ENCODE data around the gene DUS4L. TPM values are rescaled to one million over a fixed set of nuclear protein-coding genes. Genes with fewer than 3 reads are reported as not detected.

The DUS4L gene
- total RNA-seq, 1 experiment from 2014 or later = 9.1 TPM

GRCh38 chr7:107555893-107556292 lies 7.9 kb upstream of the DUS4L start:
- intact Hi-C loops (cut with micrococcal nuclease; ENCODE audit: unreplicated experiment) = no loop called here
- H3K4me1 ChIP-seq (ENCODE audit: control insufficient read depth, insufficient read depth, low read length) = peaks cover 12% of the 10 kb centered on the region
- H3K9me3 ChIP-seq (ENCODE audit: control insufficient read depth, insufficient read depth, low read depth, low read length) = no peaks in the 10 kb centered on the region
- ATAC-seq = no peak
- H3K36me3 ChIP-seq (ENCODE audit: control insufficient read depth, insufficient read depth, low read length) = peaks cover 5% of the 10 kb centered on the region; the same call in 1 of the 2 replicates
- H3K27ac ChIP-seq (ENCODE audit: low read length) = no peak overlapping the region
- no peaks in the 10 kb centered on the region for H3K27me3 ChIP-seq (ENCODE audit: control insufficient read depth, insufficient read depth, low read length)
- TF ChIP-seq SIN3A (IDR thresholded peaks at IDR 0.05; ENCODE audit: borderline replicate concordance, insufficient read depth, low read depth, low read length) (no peak), TCF7L2 (IDR thresholded peaks at IDR 0.05; ENCODE audit: low read depth, low read length) (no peak)
- no TSS peak for BruUV-seq (replicated peaks)
- no peak overlapping the region for H3K4me3 ChIP-seq (ENCODE audit: low read depth in 2 of 2, low read length in 2 of 2)
- ChIA-PET POLR2A (no interaction called here), CTCF (no interaction called here)
- in situ Hi-C loops (cut with HindIII; ENCODE audit: low pct_unique_long_range_greater_than_20kb, low sequenced_read_pairs) = no loop called here
- DNase-seq (ENCODE audit: low read depth, low spot score) = no peak

DNA sequence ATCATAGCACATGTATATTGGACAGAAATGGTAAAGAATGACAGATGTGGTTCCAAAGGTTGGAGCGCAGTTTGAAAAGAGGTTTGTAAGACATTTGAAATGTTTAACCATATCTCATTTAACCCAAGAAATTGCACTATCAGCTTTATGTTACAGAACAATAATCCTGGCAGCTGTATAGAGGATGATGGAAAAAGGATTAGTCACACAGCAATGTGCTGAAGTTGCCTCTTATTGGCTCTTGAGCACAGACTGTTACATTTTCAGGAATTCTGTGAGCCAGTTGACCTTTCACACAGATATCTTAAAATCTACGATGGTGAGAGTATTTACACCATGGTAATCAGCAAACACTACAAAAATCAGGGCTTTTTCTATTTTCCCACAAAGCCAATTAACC lies 3.9 kb upstream of the DUS4L start:
- intact Hi-C loops (cut with micrococcal nuclease; ENCODE audit: unreplicated experiment) (no loop called here), in situ Hi-C loops (cut with HindIII; ENCODE audit: low pct_unique_long_range_greater_than_20kb, low sequenced_read_pairs) (no loop called here)
- no peak overlapping the region for H3K4me3 ChIP-seq (ENCODE audit: low read depth in 2 of 2, low read length in 2 of 2)
- DNase-seq (ENCODE audit: low read depth, low spot score) (no peak), ATAC-seq (no peak)
- ChIA-PET POLR2A (no interaction called here), CTCF (no interaction called here)
- H3K27ac ChIP-seq (ENCODE audit: low read length) = no peak overlapping the region; the same call in 1 of the 2 replicates
- no peaks in the 10 kb centered on the region for H3K27me3 ChIP-seq (ENCODE audit: control insufficient read depth, insufficient read depth, low read length)
- H3K36me3 ChIP-seq (ENCODE audit: control insufficient read depth, insufficient read depth, low read length) = peaks cover 5% of the 10 kb centered on the region; the same call in 1 of the 2 replicates
- no peaks in the 10 kb centered on the region for H3K9me3 ChIP-seq (ENCODE audit: control insufficient read depth, insufficient read depth, low read depth, low read length)
- peaks cover 26% of the 10 kb centered on the region for H3K4me1 ChIP-seq (ENCODE audit: control insufficient read depth, insufficient read depth, low read length)
- no TSS peak for BruUV-seq (replicated peaks)
- TF ChIP-seq TCF7L2 (IDR thresholded peaks at IDR 0.05; ENCODE audit: low read depth, low read length) (no peak), REST (IDR thresholded peaks at IDR 0.05; ENCODE audit: insufficient read depth in 1 of 2, low read depth in 2 of 2, low read length in 1 of 2) (no peak), POLR2AphosphoS5 (IDR thresholded peaks at IDR 0.05; ENCODE audit: low read depth, low read length) (no peak), SIN3A (IDR thresholded peaks at IDR 0.05; ENCODE audit: borderline replicate concordance, insufficient read depth, low read depth, low read length) (no peak)
- TF ChIP-seq, protein P1, sequence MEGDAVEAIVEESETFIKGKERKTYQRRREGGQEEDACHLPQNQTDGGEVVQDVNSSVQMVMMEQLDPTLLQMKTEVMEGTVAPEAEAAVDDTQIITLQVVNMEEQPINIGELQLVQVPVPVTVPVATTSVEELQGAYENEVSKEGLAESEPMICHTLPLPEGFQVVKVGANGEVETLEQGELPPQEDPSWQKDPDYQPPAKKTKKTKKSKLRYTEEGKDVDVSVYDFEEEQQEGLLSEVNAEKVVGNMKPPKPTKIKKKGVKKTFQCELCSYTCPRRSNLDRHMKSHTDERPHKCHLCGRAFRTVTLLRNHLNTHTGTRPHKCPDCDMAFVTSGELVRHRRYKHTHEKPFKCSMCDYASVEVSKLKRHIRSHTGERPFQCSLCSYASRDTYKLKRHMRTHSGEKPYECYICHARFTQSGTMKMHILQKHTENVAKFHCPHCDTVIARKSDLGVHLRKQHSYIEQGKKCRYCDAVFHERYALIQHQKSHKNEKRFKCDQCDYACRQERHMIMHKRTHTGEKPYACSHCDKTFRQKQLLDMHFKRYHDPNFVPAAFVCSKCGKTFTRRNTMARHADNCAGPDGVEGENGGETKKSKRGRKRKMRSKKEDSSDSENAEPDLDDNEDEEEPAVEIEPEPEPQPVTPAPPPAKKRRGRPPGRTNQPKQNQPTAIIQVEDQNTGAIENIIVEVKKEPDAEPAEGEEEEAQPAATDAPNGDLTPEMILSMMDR (IDR thresholded peaks at IDR 0.05) = no peak

DNA sequence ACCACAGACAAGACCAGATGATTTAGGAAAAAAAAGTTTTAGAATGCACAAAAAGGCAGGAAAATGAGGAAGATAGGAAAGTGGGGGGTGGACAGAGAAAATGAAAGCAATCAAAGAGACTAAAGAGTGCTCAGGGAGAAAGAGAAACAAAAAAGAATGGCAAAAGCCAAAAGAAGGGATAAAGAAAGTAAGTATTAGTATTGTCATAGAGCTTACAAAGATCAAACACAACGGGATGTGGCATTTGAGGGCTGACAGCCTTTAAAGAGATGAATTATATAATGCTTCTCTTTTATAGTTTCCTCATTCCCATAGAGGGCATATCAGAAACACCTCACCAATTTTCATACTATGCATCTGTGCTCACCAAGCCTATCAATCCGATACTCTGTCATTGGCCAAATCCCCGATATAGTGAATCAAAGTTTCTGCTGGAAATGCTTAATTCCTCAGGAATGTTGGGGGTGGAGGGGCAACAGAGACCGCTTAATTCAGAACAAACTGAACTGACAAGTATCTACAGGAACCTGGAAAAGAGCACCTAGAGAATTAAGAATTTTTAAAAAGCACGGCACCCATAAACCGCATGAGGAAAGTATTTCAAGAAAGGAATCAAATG lies 2.8 kb upstream of the DUS4L start:
- peaks cover 30% of the 10 kb centered on the region for H3K4me1 ChIP-seq (ENCODE audit: control insufficient read depth, insufficient read depth, low read length)
- H3K4me3 ChIP-seq (ENCODE audit: low read depth in 2 of 2, low read length in 2 of 2) = peak overlapping the region; percentile 87 to 97
- TF ChIP-seq REST (IDR thresholded peaks at IDR 0.05; ENCODE audit: insufficient read depth in 1 of 2, low read depth in 2 of 2, low read length in 1 of 2) (no peak), TCF7L2 (IDR thresholded peaks at IDR 0.05; ENCODE audit: low read depth, low read length) (no peak), POLR2AphosphoS5 (IDR thresholded peaks at IDR 0.05; ENCODE audit: low read depth, low read length) (no peak), SIN3A (IDR thresholded peaks at IDR 0.05; ENCODE audit: borderline replicate concordance, insufficient read depth, low read depth, low read length) (no peak)
- TF ChIP-seq, protein P1 (IDR thresholded peaks at IDR 0.05) = no peak
- peak overlapping the region; percentile 64; the same call in 1 of the 2 replicates for H3K27ac ChIP-seq (ENCODE audit: low read length)
- H3K9me3 ChIP-seq (ENCODE audit: control insufficient read depth, insufficient read depth, low read depth, low read length) = no peaks in the 10 kb centered on the region
- CTCF ChIA-PET = no interaction called here
- ATAC-seq (no peak), DNase-seq (ENCODE audit: low read depth, low spot score) (no peak)
- BruUV-seq (replicated peaks) = no TSS peak
- no peaks in the 10 kb centered on the region for H3K27me3 ChIP-seq (ENCODE audit: control insufficient read depth, insufficient read depth, low read length)
- intact Hi-C loops (cut with micrococcal nuclease; ENCODE audit: unreplicated experiment) (no loop called here), in situ Hi-C loops (cut with HindIII; ENCODE audit: low pct_unique_long_range_greater_than_20kb, low sequenced_read_pairs) (no loop called here)
- peaks cover 5% of the 10 kb centered on the region for H3K36me3 ChIP-seq (ENCODE audit: control insufficient read depth, insufficient read depth, low read length)
- POLR2A ChIA-PET = interaction anchor here (0.5 kb wide), 1 partner anchor 106 kb away, joined by 3 read pairs; no protein-coding TSS in a partner anchor
